Measurements from ENCODE around the gene CYP2E1.
"Not testable (repeated sequence)": the region's sequence is repeated elsewhere in the genome, so short reads cannot be mapped to it uniquely, and the experiment has no call there.

The CYP2E1 gene

GRCh38 chr10:133577037-133577436 is 49.9 kb downstream of the CYP2E1 start:
- not testable (repeated sequence) for DNase-seq

Data from activated gamma-delta T cell (primary cell).